Smooth muscle cell (in vitro differentiated cells): ENCODE data around the gene SPOCK1. TPM values are rescaled to one million over a fixed set of nuclear protein-coding genes. Genes with fewer than 3 reads are reported as not detected.

Experiments
- DNase-seq: peaks from one replicate; lab custom pipeline; 2025; ENCODE audit not compliant: unreplicated experiment; lab: John Stamatoyannopoulos, UW
- H2AFZ ChIP-seq: fragments of 200-600 bp; sonication (generic); 2 replicates; pipeline ENCODE4 v1.6.0; 2016; ENCODE audit warnings: antibody characterized with exemption, low read depth, mild to moderate bottlenecking
- H3F3A ChIP-seq: fragments of 200-600 bp; sonication (generic); 2 replicates; pipeline ENCODE4 v1.6.0; 2017; ENCODE audit warnings: antibody characterized with exemption, low read depth
- H3K27ac ChIP-seq: fragments of 200-600 bp; sonication (generic); 2 replicates; pipeline ENCODE4 v1.5.1; 2016; ENCODE audit warnings: low read depth, mild to moderate bottlenecking
- H3K27me3 ChIP-seq: fragments of 200-600 bp; sonication (generic); 2 replicates; pipeline ENCODE4 v1.6.1; 2016; ENCODE audit warnings: low read depth, mild to moderate bottlenecking
- H3K36me3 ChIP-seq: fragments of 200-600 bp; sonication (generic); 2 replicates; pipeline ENCODE4 v1.5.1; 2016; ENCODE audit warnings: low read depth
- H3K4me1 ChIP-seq: fragments of 200-600 bp; sonication (generic); 2 replicates; pipeline ENCODE4 v1.5.1; 2016; ENCODE audit warnings: low read depth
- H3K4me2 ChIP-seq: fragments of 200-600 bp; sonication (generic); 2 replicates; pipeline ENCODE4 v1.6.0; 2016; ENCODE audit warnings: mild to moderate bottlenecking
- H3K4me3 ChIP-seq: fragments of 200-600 bp; sonication (generic); 2 replicates; pipeline ENCODE4 v1.5.1; 2016; ENCODE audit warnings: mild to moderate bottlenecking
- H3K79me2 ChIP-seq: fragments of 200-600 bp; sonication (generic); 2 replicates; pipeline ENCODE4 v1.6.0; 2016; ENCODE audit warnings: low read depth, mild to moderate bottlenecking
- H3K9ac ChIP-seq: fragments of 200-600 bp; sonication (generic); 2 replicates; pipeline ENCODE4 v1.6.0; 2016; ENCODE audit warnings: low read depth
- H3K9me3 ChIP-seq: fragments of 200-600 bp; sonication (generic); replicated peaks from 2 replicates; pipeline ENCODE4 v1.5.1; 2016; ENCODE audit warnings: low read depth
- H4K20me1 ChIP-seq: fragments of 200-600 bp; sonication (generic); 2 replicates; pipeline ENCODE4 v1.6.0; 2016; ENCODE audit warnings: low read depth
- CTCF ChIP-seq: fragments of 200-600 bp; sonication (generic); IDR thresholded peaks from 2 replicates; pipeline ENCODE4 v1.5.1; 2017; ENCODE audit warnings: borderline replicate concordance, mild to moderate bottlenecking, antibody characterized with exemption; ENCODE audit not compliant: insufficient read depth, poor library complexity, severe bottlenecking
- WGBS: methylation state at CpG from one replicate; pipeline ENCODE4 v1.1.7; 2016; ENCODE audit warnings: low lambda C conversion rate; 5-methylcytosine and 5-hydroxymethylcytosine counted together
- polyA plus RNA-seq: library from polyadenylated mRNA; unstranded; fragments of >200 nt; fragmentation: Nextera tagmentation; extraction: Ambion mirVana; gene quantifications from 2 replicates; pipeline ENCODE4 v1.2.1, GENCODE V29; 2016
- total RNA-seq: library from RNA; depleted of rRNA; stranded (reverse); fragments of >200 nt; gene quantifications from 2 replicates; pipeline ENCODE4 v1.2.3, GENCODE V29; 2014

The SPOCK1 gene
- total and polyA plus RNA-seq, 2 experiments from 2014 or later: 56.2 to 80.0 TPM

DNA sequence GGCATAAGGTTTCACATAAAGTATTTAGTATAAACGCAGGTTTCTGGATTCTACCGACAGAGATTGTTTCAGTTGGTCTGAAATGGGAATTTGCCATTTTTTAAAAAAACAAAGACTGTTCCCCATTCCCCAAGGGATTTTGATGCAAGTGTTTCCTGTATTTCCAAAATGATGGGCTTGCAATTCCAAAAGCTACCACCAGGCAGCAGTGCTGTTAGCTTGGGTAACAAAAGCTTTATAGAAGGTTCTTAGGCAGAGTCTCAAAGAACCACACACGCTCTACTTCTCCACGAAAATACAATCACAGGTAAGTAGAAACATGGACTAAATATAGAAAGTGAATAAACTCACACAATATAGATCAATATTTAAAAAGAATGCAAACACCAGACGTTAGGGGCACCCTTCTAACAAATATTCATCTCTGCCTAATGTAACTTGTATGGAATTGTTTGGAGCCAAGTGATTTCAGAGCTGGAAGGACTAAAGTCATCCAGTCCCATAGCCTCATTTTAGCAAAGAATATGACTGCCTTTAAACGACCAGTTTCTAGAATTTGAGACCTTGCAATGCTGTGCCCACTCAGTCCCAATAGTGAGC is 154.3 kb downstream of the SPOCK1 start:
- WGBS: 22% methylated on average over 6 of the region's 6 CpGs
- DNase-seq: no peak
- H3K79me2 ChIP-seq: no peaks in the 10 kb centered on the region

GRCh38 chr5:137344021-137344420 is 155.1 kb downstream of the SPOCK1 start:
- DNase-seq: no peak
- no peak for TF ChIP-seq CTCF

More for the DNA sequence above, 154.3 kb downstream of the SPOCK1 start:
- H3K27me3 ChIP-seq: peaks cover 6% of the 10 kb centered on the region
- peaks cover 10% of the 10 kb centered on the region for H3K4me1 ChIP-seq
- H3F3A ChIP-seq: no peaks in the 10 kb centered on the region
- H4K20me1 ChIP-seq: no peaks in the 10 kb centered on the region
- no peak overlapping the region for H3K9ac ChIP-seq
- no peaks in the 10 kb centered on the region for H3K36me3 ChIP-seq
- no peak overlapping the region for H3K4me3 ChIP-seq
- no peaks in the 10 kb centered on the region for H3K9me3 ChIP-seq
- peak; percentile 92 for TF ChIP-seq CTCF
- no peak overlapping the region for H3K27ac ChIP-seq
- H3K4me2 ChIP-seq: no peak overlapping the region
- no peak overlapping the region for H2AFZ ChIP-seq

GRCh38 chr5:137342764-137343163 is 156.4 kb downstream of the SPOCK1 start:
- 98% methylated on average over 3 of the region's 3 CpGs for WGBS
- no peak overlapping the region for H3K4me3 ChIP-seq
- H3K9me3 ChIP-seq: no peaks in the 10 kb centered on the region
- H3F3A ChIP-seq: no peaks in the 10 kb centered on the region
- H3K79me2 ChIP-seq: no peaks in the 10 kb centered on the region
- peaks cover 10% of the 10 kb centered on the region for H3K4me1 ChIP-seq
- no peak for DNase-seq
- no peak overlapping the region for H3K4me2 ChIP-seq
- H3K36me3 ChIP-seq: no peaks in the 10 kb centered on the region
- TF ChIP-seq CTCF: no peak
- H3K9ac ChIP-seq: no peak overlapping the region
- no peak overlapping the region for H3K27ac ChIP-seq
- H4K20me1 ChIP-seq: no peaks in the 10 kb centered on the region
- no peak overlapping the region for H2AFZ ChIP-seq
- H3K27me3 ChIP-seq: no peaks in the 10 kb centered on the region

More at GRCh38 chr5:137344021-137344420, 155.1 kb downstream of the SPOCK1 start:
- 92% methylated on average over 4 of the region's 4 CpGs for WGBS
- Histone ChIP-seq H3K27me3 (peaks cover 3% of the 10 kb centered on the region), H3K27ac (no peak overlapping the region), H3K4me1 (peaks cover 10% of the 10 kb centered on the region), H3K9me3 (no peaks in the 10 kb centered on the region), H3K9ac (no peak overlapping the region), H4K20me1 (no peaks in the 10 kb centered on the region), H3K4me3 (no peak overlapping the region), H3F3A (no peaks in the 10 kb centered on the region), H3K79me2 (no peaks in the 10 kb centered on the region), H2AFZ (no peak overlapping the region), H3K36me3 (no peaks in the 10 kb centered on the region), H3K4me2 (no peak overlapping the region)

DNA sequence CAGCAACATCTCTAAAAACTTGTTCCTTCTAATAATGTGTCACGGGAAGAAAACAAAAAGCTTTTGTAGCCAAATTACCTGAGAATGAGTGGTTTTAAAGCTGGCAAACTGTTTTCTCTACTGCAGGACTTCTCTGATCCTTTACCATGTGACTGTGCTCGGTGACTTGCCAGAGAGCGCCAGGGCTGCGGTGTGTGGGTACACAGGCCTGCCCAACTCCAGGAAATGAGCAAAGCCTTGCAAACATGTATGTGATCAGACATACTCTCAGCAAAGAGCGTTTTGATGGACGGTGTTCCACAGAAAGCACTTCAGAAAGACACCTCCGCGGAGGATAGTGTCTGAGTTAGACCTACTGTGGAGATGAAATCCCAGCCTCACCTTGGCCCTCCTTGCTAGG is 157.3 kb downstream of the SPOCK1 start:
- WGBS: 82% methylated on average over 8 of the region's 8 CpGs
- Histone ChIP-seq H3K36me3 (no peaks in the 10 kb centered on the region), H3K79me2 (no peaks in the 10 kb centered on the region), H2AFZ (no peak overlapping the region), H3K9ac (no peak overlapping the region), H3K27ac (no peak overlapping the region), H3K27me3 (no peaks in the 10 kb centered on the region), H3K4me3 (no peak overlapping the region), H3K4me1 (peaks cover 10% of the 10 kb centered on the region), H4K20me1 (no peaks in the 10 kb centered on the region), H3F3A (no peaks in the 10 kb centered on the region), H3K9me3 (no peaks in the 10 kb centered on the region), H3K4me2 (no peak overlapping the region)
- TF ChIP-seq CTCF: no peak
- DNase-seq: no peak
